ENCODE results near the gene C20orf204.

C20orf204 gene

DNA sequence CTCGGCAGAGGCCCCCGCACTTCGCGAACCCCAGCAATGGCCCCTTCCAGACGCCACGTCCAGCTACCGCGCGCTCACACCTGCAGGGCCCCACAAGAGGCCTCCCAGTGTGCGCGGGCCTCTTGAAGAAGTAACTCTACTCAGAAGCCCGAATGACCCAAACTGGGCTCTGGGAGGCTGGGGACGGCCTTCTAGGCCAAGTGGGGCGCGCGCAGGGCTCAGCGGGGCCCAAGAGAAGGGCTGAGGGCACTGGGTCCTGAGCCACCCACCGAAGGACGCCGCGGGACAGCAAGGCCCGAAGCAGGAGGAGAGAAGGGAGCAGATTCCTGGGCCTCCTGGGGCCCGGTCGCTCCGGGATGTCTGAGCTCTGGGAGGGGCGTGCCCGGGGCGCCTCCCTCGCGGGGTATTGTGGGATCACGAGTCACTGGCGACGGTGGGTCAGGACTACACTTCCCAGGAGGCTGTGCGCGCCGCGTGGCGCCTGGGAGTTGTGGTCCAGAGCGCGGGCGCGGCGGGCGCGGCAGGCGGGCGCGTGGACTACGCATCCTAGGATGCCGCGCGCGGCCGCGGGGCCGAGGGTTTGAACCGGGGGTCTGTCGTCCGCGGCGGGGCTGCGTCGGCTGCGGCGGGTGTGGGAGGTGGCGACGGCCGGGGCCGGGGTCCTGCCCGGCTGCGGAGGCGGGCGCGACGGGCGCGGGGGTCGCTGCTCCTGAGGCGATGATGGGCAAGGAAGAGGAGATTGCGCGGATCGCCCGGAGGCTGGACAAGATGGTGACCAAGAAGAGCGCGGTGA lies 26.8 kb downstream of the C20orf204 start, which contains the start of gene TCEA2:
TCEA2 (plus strand) TSS at position 603 of the 793 bp plus-strand sequence; CDS start at position 718, 115 bp downstream.
- TF ChIP-seq, protein P1, sequence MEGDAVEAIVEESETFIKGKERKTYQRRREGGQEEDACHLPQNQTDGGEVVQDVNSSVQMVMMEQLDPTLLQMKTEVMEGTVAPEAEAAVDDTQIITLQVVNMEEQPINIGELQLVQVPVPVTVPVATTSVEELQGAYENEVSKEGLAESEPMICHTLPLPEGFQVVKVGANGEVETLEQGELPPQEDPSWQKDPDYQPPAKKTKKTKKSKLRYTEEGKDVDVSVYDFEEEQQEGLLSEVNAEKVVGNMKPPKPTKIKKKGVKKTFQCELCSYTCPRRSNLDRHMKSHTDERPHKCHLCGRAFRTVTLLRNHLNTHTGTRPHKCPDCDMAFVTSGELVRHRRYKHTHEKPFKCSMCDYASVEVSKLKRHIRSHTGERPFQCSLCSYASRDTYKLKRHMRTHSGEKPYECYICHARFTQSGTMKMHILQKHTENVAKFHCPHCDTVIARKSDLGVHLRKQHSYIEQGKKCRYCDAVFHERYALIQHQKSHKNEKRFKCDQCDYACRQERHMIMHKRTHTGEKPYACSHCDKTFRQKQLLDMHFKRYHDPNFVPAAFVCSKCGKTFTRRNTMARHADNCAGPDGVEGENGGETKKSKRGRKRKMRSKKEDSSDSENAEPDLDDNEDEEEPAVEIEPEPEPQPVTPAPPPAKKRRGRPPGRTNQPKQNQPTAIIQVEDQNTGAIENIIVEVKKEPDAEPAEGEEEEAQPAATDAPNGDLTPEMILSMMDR (IDR thresholded peaks at IDR 0.05; ENCODE audit: borderline replicate concordance, control extremely low read depth, extremely low read depth, insufficient read depth, missing control alignments), result no peak
- in situ Hi-C loops (cut with MboI; ENCODE audit: low sequenced_read_pairs, unreplicated experiment), result no loop called here
- DNase-seq (ENCODE audit: low spot score), result peak; percentile 98

DNA sequence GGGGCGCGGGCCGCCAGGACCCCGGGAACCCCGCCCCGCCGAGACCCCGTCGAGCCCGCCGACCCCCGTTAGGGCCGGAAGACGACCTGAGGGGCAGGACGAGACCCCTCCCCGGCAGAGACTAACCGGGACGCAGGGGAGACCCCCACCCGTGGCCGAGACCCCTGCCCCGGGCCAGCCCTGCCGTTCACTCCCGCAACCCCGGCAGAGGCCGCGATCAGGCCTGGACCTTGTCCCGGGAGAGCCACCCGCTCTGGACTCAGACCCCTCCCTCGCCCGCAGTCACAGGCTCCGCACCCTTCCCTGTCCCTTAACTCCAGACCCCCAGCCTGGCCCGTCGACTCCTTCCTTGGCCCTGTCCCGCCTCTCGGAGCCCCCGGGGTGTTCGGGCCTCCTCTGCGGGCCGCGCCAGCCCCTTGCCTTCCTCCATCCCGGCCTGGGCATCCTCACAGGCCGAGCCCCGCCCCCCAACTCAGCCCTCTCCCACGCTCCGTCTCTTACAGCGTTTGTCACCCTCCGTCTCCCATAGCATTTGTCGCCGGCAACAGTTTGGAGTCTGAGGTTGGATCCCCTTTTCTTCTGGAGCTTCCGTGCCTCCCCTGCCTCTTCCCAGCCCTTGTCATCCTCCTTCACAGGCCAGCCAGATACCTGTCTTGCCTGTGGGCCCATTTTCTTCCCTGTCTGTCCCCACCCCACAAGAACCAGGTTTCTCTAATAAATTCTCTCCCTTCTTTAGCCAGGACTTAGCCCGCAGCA lies 27.6 kb downstream of the C20orf204 start:
- no peak for DNase-seq (ENCODE audit: low spot score)
- TF ChIP-seq, protein P1 (IDR thresholded peaks at IDR 0.05; ENCODE audit: borderline replicate concordance, control extremely low read depth, extremely low read depth, insufficient read depth, missing control alignments), result no peak
- in situ Hi-C loops (cut with MboI; ENCODE audit: low sequenced_read_pairs, unreplicated experiment), result no loop called here

DNA sequence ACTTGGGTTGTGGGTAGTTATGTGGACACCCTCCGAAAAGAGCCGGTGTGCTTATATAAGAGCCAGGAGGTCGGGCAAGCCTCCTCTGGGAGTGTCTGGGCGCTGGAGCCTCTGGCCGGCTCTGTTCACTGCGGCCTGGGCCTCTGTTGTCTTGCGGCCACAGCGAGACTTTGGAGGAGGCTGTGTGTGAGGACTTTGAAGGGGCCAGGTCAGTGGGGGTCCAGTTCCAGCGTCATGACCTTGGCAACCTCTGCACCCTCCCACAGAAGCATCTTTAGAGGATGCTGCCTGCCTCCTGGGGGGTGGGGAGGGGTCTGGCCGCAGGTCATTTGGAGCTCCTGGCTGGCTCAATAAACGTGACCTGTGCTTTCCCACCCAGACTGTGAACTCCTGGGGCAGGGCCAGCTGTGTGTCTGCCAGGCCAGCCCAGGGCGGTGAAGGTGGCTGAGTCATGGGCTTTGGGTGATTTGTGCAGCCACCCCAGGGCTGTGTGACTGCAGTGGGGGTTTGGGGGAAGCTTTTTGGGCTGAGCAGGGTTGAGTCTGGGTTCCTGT lies 28.2 kb downstream of the C20orf204 start:
- TF ChIP-seq, protein P1 (IDR thresholded peaks at IDR 0.05; ENCODE audit: borderline replicate concordance, control extremely low read depth, extremely low read depth, insufficient read depth, missing control alignments), result no peak
- in situ Hi-C loops (cut with MboI; ENCODE audit: low sequenced_read_pairs, unreplicated experiment), result no loop called here
- no peak for DNase-seq (ENCODE audit: low spot score)

DNA sequence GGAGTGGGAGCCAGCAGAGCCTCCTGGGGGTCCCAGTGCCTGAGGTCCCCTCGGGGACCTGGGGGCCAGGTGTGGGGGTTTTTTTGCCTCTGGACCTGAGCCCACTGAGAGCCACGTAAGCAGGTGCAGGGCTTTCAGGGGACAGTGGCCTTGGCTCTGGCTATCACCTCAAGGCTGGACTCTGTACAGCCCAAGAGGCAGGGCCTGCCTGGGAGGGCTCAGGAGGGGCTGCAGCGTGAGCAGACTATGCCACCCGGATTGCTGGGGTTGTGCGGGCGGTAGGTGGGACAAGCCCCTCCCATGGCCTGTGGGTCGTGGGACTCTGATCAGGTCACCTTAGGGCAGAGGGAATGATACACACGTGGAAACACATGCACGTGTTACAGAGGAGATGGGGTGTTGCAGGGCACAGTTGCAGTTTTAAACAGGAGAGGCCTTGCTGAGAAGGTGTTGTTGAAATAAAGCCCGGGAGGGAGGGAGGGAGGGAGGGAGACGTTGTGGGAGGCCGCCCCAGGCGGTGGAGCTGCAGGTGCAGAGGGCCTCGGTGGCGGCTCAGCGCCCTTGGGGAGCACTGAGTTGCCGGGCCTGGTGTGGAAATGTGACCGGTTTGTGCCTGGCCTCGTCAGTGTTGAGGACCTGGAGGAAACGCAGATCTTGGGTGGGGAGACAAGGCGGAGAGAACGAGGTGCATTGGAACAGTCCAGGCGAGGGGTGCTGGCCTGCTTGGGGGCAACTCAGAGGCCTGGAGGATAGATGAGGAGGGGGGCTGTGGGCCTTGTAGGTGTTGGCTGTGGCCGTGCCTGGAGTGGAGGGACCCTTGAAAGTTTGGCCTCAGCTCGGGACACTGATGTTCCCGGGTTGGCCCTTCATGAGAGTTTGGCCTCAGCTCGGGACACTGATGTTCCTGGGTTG lies 29.3 kb downstream of the C20orf204 start:
- DNase-seq (ENCODE audit: low spot score), result no peak
- in situ Hi-C loops (cut with MboI; ENCODE audit: low sequenced_read_pairs, unreplicated experiment), result no loop called here
- TF ChIP-seq, protein P1 (IDR thresholded peaks at IDR 0.05; ENCODE audit: borderline replicate concordance, control extremely low read depth, extremely low read depth, insufficient read depth, missing control alignments), result no peak

DNA sequence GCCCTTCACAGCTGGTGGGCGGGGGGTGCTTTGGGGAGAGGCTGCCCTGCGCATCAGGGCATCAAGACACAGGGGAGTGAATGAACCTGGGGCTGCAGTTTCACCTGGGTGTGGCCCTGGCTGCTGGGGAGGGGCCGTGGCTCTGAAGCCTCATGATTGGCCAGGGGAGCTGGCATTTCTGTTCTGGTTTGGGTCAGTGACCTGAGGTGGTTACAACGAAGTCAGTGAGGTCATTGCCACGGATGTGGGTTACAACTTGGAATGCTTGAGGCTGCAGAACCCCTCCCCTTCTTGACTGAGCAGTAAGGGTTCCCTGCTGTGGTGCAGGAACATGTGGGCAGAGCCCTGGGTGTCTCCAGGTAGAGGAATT lies 30.0 kb downstream of the C20orf204 start:
- peak; percentile 85 for DNase-seq (ENCODE audit: low spot score)
- in situ Hi-C loops (cut with MboI; ENCODE audit: low sequenced_read_pairs, unreplicated experiment), result no loop called here

More for the DNA sequence above, 30.0 kb downstream of the C20orf204 start:
- TF ChIP-seq, protein P1 (IDR thresholded peaks at IDR 0.05; ENCODE audit: borderline replicate concordance, control extremely low read depth, extremely low read depth, insufficient read depth, missing control alignments), result no peak
